GM19455 (cell line): Measurements from ENCODE around the gene MDFIC2.
"Not testable (repeated sequence)": the region's sequence is repeated elsewhere in the genome, so short reads cannot be mapped to it uniquely, and the experiment has no call there.

Experiments used
- ATAC-seq: cut with Tn5 transposase; IDR thresholded peaks from one replicate; pipeline ENCODE4 v1.9.1; 2021; ENCODE audit not compliant: unreplicated experiment

The MDFIC2 gene

DNA sequence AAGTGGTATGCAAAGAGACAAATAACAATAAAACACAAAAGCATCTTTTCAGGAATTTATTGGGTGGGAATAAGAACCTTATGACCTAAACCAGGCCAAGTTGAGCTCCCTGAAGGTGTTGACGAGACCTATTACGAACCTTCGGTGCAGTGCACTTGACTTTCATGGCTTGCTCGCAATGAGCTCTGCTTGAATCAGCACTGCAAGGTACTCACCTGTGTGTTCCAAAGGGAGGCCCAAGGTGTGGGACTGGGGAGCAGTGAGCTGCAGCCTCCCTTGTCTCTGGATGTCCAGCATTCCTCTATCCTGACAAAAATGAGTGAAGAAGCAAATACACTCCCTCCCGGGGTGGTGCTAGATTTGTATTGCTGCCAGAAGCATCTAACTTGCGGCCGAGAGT is at the start of gene MDFIC2:
TSS of gene MDFIC2 (minus strand) at position 303 of the 400 bp plus-strand sequence. CDS start 665 bp downstream, outside the sequence.
- no peak for ATAC-seq

DNA sequence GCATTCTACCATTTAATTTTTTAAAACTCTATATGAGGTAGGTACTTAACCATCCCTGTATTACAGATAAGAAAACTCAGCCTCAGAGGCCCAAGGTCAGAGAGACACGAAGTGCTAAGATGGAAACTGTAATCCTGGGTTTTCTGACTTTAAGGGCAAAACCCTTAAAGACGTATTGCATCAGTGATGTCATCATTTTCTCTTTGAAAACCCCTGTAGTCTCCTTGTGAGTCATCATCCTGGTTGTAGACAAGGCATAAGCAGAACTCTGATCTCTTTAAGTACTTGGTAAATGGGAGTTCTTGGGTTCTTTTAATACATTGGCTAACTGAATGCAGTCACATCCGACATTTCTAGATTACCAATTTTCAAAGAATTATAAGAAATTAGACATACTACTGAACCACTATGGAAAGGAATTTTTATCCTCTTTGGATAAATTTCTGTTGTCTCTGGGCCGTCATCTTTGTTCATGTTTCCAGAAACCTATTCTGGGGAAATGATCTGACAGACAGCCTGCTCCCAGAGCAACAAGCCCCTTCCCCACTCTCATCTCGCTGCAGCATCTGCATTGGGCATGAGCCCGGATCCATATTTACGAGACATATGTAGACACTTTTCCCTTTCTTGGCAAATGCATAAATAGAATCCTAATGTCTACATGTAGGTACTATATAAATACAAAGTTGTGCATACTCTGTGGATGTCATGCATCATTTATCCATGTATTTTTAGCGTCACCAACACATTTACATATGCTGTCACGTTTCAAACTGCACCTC is 48.7 kb upstream of the MDFIC2 start:
- peak; percentile 70 for ATAC-seq

GRCh38 chr3:70359711-70360110 is 47.3 kb upstream of the MDFIC2 start:
- no peak for ATAC-seq

GRCh38 chr3:70358978-70359580 is 46.6 kb upstream of the MDFIC2 start:
- no peak for ATAC-seq

DNA sequence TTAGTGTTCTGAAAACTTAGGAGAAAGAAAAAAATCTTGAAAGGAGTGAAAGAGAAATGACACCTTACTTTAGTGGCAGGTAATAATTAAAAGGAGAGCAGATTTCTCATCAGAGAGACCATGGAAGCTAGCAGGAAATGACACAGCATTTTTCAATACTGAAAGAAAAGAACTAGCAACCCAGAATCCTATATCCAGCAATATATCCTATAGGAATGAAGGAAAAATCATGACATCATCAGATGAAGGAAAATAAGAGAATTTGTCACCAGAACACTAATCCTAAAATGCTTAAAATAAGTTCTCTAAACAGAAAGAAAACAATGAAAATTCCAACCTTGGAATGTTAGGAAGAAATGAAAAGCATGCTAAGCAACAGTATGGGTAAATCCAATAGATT is 39.8 kb upstream of the MDFIC2 start:
- ATAC-seq = no peak

GRCh38 chr3:70342149-70342548 is 29.7 kb upstream of the MDFIC2 start:
- no peak for ATAC-seq

- ATAC-seq = not testable (repeated sequence)
Measured at GRCh38 chr3:70336885-70337284, 24.4 kb upstream of the MDFIC2 start.

GRCh38 chr3:70333080-70333479 is 20.6 kb upstream of the MDFIC2 start:
- ATAC-seq = no peak

DNA sequence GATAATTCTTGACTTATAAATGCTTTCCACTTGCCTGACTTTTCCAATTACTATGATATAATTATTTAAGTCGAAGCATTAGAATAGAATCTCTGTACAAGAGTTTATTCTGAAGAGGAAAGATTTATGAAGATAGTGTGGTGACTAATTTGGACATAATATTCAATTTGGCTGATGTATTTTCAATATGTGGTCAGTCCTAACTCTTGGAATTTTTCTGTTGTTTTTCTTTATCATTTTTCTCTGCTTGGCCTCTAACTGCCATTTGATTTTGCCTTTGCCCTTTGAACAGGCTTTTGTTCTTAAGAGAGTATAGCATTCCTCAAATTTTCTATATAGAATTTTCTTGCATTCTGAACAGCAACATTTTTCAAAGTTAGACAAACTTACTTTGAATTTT is 2.6 kb upstream of the MDFIC2 start:
- no peak for ATAC-seq

GRCh38 chr3:70310809-70311208 is 1.6 kb downstream of the MDFIC2 start:
- no peak for ATAC-seq

DNA sequence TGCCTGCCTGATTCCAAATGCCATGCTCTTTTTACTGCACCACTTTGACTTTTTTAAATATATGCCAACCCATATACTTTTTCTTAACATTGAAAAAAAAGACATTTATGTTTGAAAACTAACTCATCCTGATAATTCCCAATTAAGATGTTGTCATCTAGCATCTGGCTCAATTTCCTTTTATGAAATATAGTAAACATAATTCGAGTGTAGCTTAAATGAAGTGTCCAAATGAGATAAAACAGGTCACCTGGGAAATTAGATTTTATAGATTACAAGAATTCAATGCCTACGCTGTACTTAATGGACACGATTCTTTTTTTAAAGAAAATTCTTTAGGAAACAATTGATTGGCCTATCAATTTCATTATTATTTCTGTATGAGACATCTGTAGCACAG is 2.8 kb downstream of the MDFIC2 start:
- ATAC-seq = no peak

DNA sequence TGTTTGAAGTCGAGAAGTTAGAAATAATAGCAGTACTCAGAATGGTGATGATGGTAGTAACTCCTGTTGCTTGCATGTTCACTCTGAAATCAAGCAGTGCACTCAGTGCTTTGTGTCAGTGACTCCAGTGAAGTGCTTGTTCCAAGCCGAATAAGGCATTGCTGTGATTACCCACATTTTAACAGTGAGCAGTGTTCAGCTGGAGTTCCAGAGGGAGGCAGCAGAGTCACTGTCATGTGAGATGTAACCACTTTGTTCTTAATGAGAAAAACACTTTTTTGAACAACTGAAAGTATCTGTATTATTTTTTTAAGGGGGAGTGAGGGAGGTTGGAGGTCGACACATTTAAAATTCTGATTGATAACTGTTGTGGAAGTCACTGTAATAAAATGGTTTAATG is 3.7 kb downstream of the MDFIC2 start:
- ATAC-seq = no peak

GRCh38 chr3:70306736-70307135 is 5.7 kb downstream of the MDFIC2 start:
- no peak for ATAC-seq

DNA sequence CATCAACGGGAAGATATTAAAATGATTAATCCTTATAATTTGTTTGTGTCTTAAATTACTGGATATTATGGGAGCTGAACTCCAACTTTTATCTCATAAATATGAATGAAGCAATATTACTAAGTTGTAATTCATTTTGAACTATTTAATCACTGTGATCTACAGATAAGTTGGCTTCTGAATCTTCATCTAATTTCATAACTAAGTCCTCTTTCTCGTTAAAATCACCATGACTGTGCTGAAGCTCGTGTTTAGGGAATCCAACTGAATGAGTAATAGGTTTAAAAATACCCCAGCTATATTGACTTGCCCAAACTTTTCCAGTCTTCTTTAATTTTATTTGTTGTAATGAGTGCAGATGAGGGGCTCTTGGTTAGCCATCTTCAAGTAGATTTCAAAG is 14.1 kb downstream of the MDFIC2 start:
- no peak for ATAC-seq

DNA sequence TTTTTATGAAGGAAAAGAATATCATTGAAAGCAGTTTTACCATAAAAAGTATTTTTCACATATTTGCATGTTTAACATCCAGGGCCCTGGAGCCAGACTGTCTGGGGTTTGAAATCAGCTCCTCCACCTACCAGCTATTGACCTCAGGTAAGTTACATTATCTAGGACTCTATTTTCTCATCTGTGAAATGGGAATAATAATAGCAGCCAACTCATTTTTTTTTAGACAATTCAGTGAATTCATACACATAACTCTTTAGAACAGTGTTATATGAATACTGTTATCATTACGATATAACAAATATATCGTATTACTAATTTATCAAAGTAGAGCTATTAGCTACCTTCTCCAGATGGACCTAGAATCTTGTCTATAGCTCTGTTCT is 21.3 kb downstream of the MDFIC2 start:
- ATAC-seq = no peak

GRCh38 chr3:70290431-70291096 is 21.9 kb downstream of the MDFIC2 start:
- not testable (repeated sequence) for ATAC-seq

GRCh38 chr3:70281663-70282062 is 30.8 kb downstream of the MDFIC2 start:
- no peak for ATAC-seq

GRCh38 chr3:70277304-70277703 is 35.1 kb downstream of the MDFIC2 start:
- no peak for ATAC-seq

DNA sequence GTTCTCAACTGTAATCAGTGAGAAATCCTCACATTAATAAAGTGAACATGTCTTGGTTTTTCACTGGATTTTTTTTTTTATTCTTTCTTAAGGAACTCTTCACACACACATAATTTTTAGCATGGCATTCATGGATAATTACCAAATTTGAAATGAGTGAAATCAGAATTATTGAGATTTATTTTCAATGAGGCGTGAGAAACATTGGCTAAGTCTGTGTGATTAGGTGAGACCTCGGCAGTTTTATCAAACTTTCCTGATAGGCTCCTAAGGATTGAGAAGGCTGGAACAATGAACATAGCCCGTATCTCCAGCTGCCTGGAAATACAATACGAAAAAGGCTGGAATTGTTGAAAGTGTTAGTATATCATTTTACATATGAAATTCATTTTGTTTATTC is 35.5 kb downstream of the MDFIC2 start:
- no peak for ATAC-seq

- no peak for ATAC-seq
Measured at GRCh38 chr3:70273492-70273891, 38.9 kb downstream of the MDFIC2 start.

- no peak for ATAC-seq
Measured at GRCh38 chr3:70272798-70273197, 39.6 kb downstream of the MDFIC2 start.

DNA sequence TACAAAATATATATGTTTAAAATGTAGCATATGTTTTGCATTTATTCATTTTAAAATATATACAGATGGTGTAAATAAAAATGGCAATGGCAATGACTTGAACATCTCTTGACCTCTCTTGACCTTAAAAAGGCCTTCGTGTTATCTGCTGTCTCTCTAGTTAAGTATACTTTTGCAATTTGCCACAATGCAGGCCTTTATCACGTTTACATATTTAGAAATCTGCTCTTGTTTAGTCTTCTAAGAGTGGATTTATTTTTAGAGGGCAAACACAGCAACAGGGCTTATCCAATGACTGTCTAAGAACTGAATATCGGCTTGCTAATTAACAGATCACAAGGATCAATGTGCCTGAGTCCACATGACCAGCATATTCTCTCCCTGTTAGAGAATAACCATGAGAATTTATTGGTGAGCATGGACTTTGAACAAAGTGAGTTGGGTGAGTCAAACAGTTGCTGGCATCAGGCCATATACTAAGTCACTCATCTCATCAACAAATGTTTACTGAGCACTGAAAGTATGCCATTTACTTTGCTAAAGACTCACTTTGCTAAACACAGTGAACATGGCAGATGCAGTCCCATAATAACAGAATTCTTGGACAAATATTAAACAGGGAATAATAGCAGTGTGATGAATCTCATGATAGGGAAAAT is 48.2 kb downstream of the MDFIC2 start:
- ATAC-seq = no peak
